Naive thymus-derived CD4-positive, alpha-beta T cell (primary cell): ENCODE measurements around the gene ERFL. TPM values are rescaled to one million over a fixed set of nuclear protein-coding genes. Genes with fewer than 3 reads are reported as not detected.

ENCODE experiments used
- ATAC-seq: fragments of 150-1000 bp; cut with Tn5 transposase; 2 replicates; pipeline ENCODE4 v1.10.0; 2021; ENCODE audit warnings: mild to moderate bottlenecking, moderate library complexity
- CTCF ChIA-PET: fragments of 350-600 bp; sonication (Branson Sonifier 250); formaldehyde crosslinking; loops from one replicate; lab custom pipeline; 2021; ENCODE audit warnings: antibody characterized with exemption; lab: Charles Lee
- POLR2A ChIA-PET: fragments of 350-600 bp; sonication (Branson Sonifier 250); formaldehyde crosslinking; loops from one replicate; lab custom pipeline; 2021; ENCODE audit warnings: antibody characterized with exemption, inconsistent platforms; lab: Charles Lee
- DNase-seq, 9 donors: peaks; one replicate each; pipeline versions ENCODE4 v3.0.0 to v3.0.0-alpha.2; 2020 to 2022; ENCODE audit warnings: mixed read lengths in 1 of 9
- H3K27ac ChIP-seq: one replicate; pipeline ENCODE4 v1.7.0; 2013; ENCODE audit warnings: mild to moderate bottlenecking, low read depth, low read length, moderate library complexity
- H3K27me3 ChIP-seq, 2 donors: one replicate each; pipeline ENCODE4 v1.7.0; 2013; ENCODE audit warnings: low read length in 2 of 2, mild to moderate bottlenecking in 2 of 2, moderate library complexity in 2 of 2; ENCODE audit not compliant: control insufficient read depth in 2 of 2, insufficient read depth in 2 of 2
- H3K36me3 ChIP-seq, 3 experiments: 1 replicate in 2 of 3; 2 replicates in 1 of 3; pipeline ENCODE4 v1.7.0; 2013; ENCODE audit warnings: low read length in 3 of 3, mild to moderate bottlenecking in 3 of 3, moderate library complexity in 1 of 3; ENCODE audit not compliant: insufficient read depth in 3 of 3, control insufficient read depth in 2 of 3
- H3K4me1 ChIP-seq, 2 donors: one replicate each; pipeline ENCODE4 v1.7.0; 2013; ENCODE audit warnings: low read length in 2 of 2, mild to moderate bottlenecking in 2 of 2, moderate library complexity in 1 of 2; ENCODE audit not compliant: control insufficient read depth in 2 of 2, insufficient read depth in 2 of 2
- H3K4me3 ChIP-seq: 2 replicates; pipeline ENCODE4 v1.7.0; 2013; ENCODE audit warnings: mild to moderate bottlenecking, low read length
- H3K9me3 ChIP-seq, 3 experiments: 1 replicate in 2 of 3; 2 replicates in 1 of 3; pipeline ENCODE4 v1.7.0; 2013; ENCODE audit warnings: low read length in 3 of 3; ENCODE audit not compliant: control insufficient read depth in 2 of 3
- H3K27ac Mint-ChIP-seq, 9 donors: one replicate each; pipeline ENCODE4 v1.8.0; 2020 to 2022; ENCODE audit warnings: mixed read lengths in 9 of 9, mild to moderate bottlenecking in 8 of 9, moderate library complexity in 5 of 9, inconsistent platforms in 2 of 9
- H3K27me3 Mint-ChIP-seq, 5 donors: one replicate each; pipeline ENCODE4 v1.8.0; 2021 to 2022; ENCODE audit warnings: mixed read lengths in 5 of 5, mild to moderate bottlenecking in 1 of 5
- H3K36me3 Mint-ChIP-seq, 5 donors: one replicate each; pipeline ENCODE4 v1.8.0; 2020 to 2022; ENCODE audit warnings: mixed read lengths in 5 of 5, mild to moderate bottlenecking in 3 of 5, inconsistent platforms in 1 of 5
- H3K4me1 Mint-ChIP-seq, 7 donors: one replicate each; pipeline ENCODE4 v1.8.0; 2020 to 2022; ENCODE audit warnings: mixed read lengths in 7 of 7, mild to moderate bottlenecking in 3 of 7, inconsistent platforms in 1 of 7
- H3K4me3 Mint-ChIP-seq, 10 donors: one replicate each; pipeline ENCODE4 v1.8.0; 2020 to 2022; ENCODE audit warnings: mild to moderate bottlenecking in 10 of 10, mixed read lengths in 10 of 10, moderate library complexity in 6 of 10, inconsistent platforms in 2 of 10
- H3K9me3 Mint-ChIP-seq, 11 donors: one replicate each; pipeline ENCODE4 v1.8.0; 2020 to 2022; ENCODE audit warnings: mixed read lengths in 11 of 11, mild to moderate bottlenecking in 4 of 11, inconsistent platforms in 1 of 11, moderate library complexity in 1 of 11
- intact Hi-C, 2 donors: fragments of 100-400 bp; cut with micrococcal nuclease; formaldehyde crosslinking; loops; one replicate each; pipeline ENCODE4 v1.15.1; 2023
- polyA plus RNA-seq, 2 donors: library from polyadenylated mRNA; unstranded; fragments of 300-500 nt; fragmentation: Illumina TruSeq; gene quantifications; one replicate each; pipeline ENCODE4 v1.2.3, GENCODE V29; 2021
- total RNA-seq, 6 experiments: library from RNA in 5 of 6; stranded (reverse) in 5 of 6; gene quantifications; 1 replicate in 5 of 6; 2 replicates in 1 of 6; pipeline ENCODE4 v1.2.3 and lab custom pipeline; 2021 to 2026

Gene ERFL
- total and polyA plus RNA-seq, 7 experiments from 2014 or later: 3.0 to 15.0 (median 8.0) TPM; not detected in 2

DNA sequence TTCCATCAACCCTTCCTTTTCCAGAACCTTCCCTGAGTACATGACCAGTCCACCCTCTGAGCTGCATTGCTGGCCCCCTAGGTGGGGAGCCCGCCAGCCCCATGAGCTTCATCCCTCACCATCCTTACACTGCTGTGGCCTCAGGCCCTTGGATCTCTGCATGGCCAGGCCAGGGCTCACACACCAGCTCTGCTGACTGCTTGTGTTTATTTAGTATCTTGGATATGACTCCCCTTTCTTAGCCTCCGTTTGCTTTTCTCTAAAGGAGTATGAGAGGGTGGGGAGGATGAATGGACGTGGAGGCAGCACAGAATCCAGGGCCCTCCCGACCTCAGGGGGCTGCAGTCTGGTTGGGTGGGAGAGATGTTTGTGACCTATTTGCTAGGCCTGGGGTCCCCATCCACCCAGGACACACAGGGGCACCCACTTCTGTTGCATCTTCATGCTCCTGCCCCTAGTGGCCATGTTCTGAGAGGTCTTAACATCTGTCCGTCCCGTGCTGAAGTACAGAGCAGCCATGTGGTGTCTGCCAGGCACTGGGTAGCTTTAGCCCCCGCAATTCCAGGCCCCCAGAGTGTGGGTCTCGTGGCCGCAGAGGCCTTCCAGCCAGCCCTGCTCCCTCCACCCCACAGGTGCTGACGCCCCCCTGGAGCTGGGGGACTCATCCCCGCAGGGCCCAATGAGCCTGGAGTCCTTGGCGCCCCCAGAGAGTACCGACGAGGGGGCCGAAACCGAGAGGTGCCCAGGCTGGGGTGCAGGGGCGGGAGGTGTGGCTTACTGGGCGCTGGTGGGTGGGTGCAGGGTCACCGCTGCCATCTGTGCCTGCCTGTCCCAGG lies 32.3 kb downstream of the ERFL start:
- DNase-seq (no peak), ATAC-seq (no peak)
- peaks cover 7 to 32% (median 26%) of the 10 kb centered on the region in 5 donors for H3K36me3 Mint-ChIP-seq
- peak overlapping the region; percentile 67 for H3K27ac ChIP-seq
- no peaks in the 10 kb centered on the region for H3K27me3 ChIP-seq
- peak overlapping the region; percentile 8 to 74 (median 55) for H3K4me3 Mint-ChIP-seq
- no peaks in the 10 kb centered on the region for H3K9me3 Mint-ChIP-seq
- ChIA-PET CTCF (interaction anchor here (1.0 to 1.5 kb wide), 3 partner anchors 9 to 23 kb away, joined by 3 to 4 read pairs (median 4); no protein-coding TSS in a partner anchor), POLR2A (interaction anchor here (0.7 to 2.0 kb wide), 7 partner anchors 9 to 24 kb away, joined by 3 to 7 read pairs (median 4); no protein-coding TSS in a partner anchor)
- peaks cover 39 to 69% of the 10 kb centered on the region in 2 donors for H3K4me1 ChIP-seq
- H3K36me3 ChIP-seq: peaks cover 28 to 88% (median 44%) of the 10 kb centered on the region in 3 experiments
- peaks cover 32 to 83% (median 56%) of the 10 kb centered on the region in 7 donors for H3K4me1 Mint-ChIP-seq
- H3K9me3 ChIP-seq: no peaks in the 10 kb centered on the region
- intact Hi-C loops: no loop called here
- H3K27ac Mint-ChIP-seq: peak overlapping the region; percentile 53 to 95 (median 89)
- H3K4me3 ChIP-seq: no peak overlapping the region
- H3K27me3 Mint-ChIP-seq: no peaks in the 10 kb centered on the region

DNA sequence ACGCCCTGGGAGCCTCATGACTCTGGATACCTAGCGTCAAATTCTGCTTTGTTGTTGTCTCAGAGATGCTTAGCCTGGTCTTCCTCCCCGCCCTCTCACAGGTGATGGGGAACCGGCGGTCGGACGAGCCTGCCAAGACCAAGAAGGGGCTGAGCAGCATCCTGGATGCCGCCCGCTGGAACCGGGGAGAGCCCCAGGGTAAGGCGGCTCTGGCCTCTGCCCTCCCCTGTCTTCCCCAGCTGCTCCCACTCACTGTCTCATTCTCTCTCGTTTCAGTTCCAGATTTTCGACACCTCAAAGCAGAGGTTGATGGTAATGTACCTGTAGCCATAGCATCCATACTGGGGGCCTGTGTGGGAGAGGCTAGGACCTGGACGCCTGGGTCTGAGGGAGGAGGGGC lies 33.9 kb downstream of the ERFL start:
- no peaks in the 10 kb centered on the region for H3K9me3 ChIP-seq
- Mint-ChIP-seq H3K27ac (peak overlapping the region; percentile 49 to 97 (median 88)), H3K4me3 (peak overlapping the region in 6 of 10 donors; percentile 26 to 77 (median 51)), H3K9me3 (no peaks in the 10 kb centered on the region), H3K27me3 (no peaks in the 10 kb centered on the region), H3K36me3 (peaks cover 7 to 37% (median 32%) of the 10 kb centered on the region in 5 donors), H3K4me1 (peaks cover 39 to 85% (median 58%) of the 10 kb centered on the region in 7 donors)
- ChIA-PET POLR2A (interaction anchor here (0.6 to 1.7 kb wide), 6 partner anchors 10 to 32 kb away, joined by 4 to 7 read pairs (median 4); no protein-coding TSS in a partner anchor), CTCF (interaction anchor here (1.3 kb wide), 1 partner anchor 17 kb away, joined by 3 read pairs; no protein-coding TSS in a partner anchor)
- intact Hi-C loops: no loop called here
- H3K27ac ChIP-seq: peak overlapping the region; percentile 67
- DNase-seq (no peak), ATAC-seq (no peak)
- H3K27me3 ChIP-seq: no peaks in the 10 kb centered on the region
- H3K36me3 ChIP-seq: peaks cover 31 to 90% (median 43%) of the 10 kb centered on the region in 3 experiments
- H3K4me1 ChIP-seq: peaks cover 56 to 74% of the 10 kb centered on the region in 2 donors
- no peak overlapping the region for H3K4me3 ChIP-seq

DNA sequence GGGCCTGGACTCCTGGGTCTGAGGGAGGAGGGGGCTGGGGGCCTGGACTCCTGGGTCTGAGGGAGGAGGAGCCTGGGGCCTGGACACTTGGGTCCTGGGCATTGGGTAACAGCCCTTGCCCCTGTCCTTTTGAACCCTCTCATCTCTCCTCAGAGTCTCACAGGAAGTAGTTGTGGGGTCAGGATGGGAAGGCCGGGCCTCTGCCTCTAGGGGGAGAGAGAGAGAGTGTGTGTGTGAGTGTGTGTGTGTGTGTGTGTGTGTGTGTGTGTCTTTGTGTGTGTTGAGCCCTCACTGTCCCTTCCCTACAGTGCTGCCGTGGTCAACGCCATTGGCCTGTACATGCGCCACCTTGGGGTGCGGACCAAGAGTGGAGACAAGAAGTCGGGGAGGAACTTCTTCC lies 34.4 kb downstream of the ERFL start:
- peak overlapping the region; percentile 78 to 97 (median 89) for H3K27ac Mint-ChIP-seq
- H3K4me3 Mint-ChIP-seq: peak overlapping the region in 9 of 10 donors; percentile 18 to 77 (median 66)
- ATAC-seq (peak; percentile 47), DNase-seq (peak in 2 of 9 donors; percentile 25 to 31)
- H3K9me3 Mint-ChIP-seq: no peaks in the 10 kb centered on the region
- POLR2A ChIA-PET: no interaction called here
- peaks cover 39 to 85% (median 58%) of the 10 kb centered on the region in 7 donors for H3K4me1 Mint-ChIP-seq
- Histone ChIP-seq H3K27me3 (no peaks in the 10 kb centered on the region), H3K36me3 (peaks cover 34 to 89% (median 47%) of the 10 kb centered on the region in 3 experiments), H3K4me1 (peaks cover 60 to 78% of the 10 kb centered on the region in 2 donors), H3K9me3 (no peaks in the 10 kb centered on the region), H3K4me3 (no peak overlapping the region), H3K27ac (peak overlapping the region; percentile 67)
- H3K27me3 Mint-ChIP-seq: no peaks in the 10 kb centered on the region
- H3K36me3 Mint-ChIP-seq: peaks cover 3 to 37% (median 27%) of the 10 kb centered on the region in 5 donors
- intact Hi-C loops: no loop called here
- CTCF ChIA-PET: no interaction called here

DNA sequence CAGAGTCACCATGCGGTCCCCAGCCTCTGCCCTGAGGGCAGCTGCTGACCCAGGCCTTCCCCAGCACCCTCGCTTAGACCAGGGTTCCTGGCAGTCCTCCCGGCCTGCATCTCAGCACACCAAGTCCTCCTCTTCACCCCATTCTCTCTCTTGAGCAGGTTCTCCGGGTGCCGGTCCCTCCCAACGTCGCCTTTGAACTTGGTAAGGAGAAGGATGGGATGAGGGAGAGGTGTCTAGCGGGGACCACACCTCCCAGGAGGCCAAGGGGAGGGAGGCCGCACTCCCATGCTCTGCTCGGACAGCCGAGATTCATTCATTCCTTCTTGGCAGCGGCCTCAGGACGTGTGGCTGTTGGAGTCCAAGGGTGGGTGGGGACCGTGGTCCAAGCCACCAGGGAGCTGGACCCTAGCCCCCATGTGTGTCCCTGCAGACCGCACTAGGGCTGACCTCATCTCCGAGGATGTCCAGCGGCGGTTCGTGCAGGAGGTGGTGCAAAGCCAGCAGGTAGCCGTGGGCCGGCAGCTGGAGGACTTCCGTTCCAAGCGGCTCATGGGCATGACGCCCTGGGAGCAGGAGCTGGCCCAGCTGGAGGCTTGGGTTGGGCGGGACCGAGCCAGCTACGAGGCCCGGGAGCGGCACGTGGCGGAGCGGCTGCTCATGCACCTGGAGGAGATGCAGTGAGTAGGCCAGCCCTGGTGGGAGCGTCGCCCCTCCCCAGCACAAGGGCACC lies 35.9 kb downstream of the ERFL start:
- Mint-ChIP-seq H3K4me1 (peaks cover 37 to 81% (median 53%) of the 10 kb centered on the region in 7 donors), H3K27me3 (no peaks in the 10 kb centered on the region), H3K4me3 (peak overlapping the region in 3 of 10 donors; percentile 51 to 85 (median 73)), H3K36me3 (peaks cover 8 to 34% (median 24%) of the 10 kb centered on the region in 5 donors), H3K27ac (peak overlapping the region in 8 of 9 donors; percentile 16 to 99 (median 91)), H3K9me3 (no peaks in the 10 kb centered on the region)
- H3K4me1 ChIP-seq: peaks cover 69 to 77% of the 10 kb centered on the region in 2 donors
- no peak for ATAC-seq
- peaks cover 30 to 73% (median 47%) of the 10 kb centered on the region in 3 experiments for H3K36me3 ChIP-seq
- POLR2A ChIA-PET: interaction anchor here (1.0 to 13.3 kb wide), 8 partner anchors 8 to 66 kb away, joined by 3 to 565 read pairs (median 94); partner anchors contain the start of genes CD79A, ERFL and RPS19
- CTCF ChIA-PET: interaction anchor here (1.2 to 9.0 kb wide), 2 partner anchors 19 to 33 kb away, joined by 4 to 151 read pairs; partner anchors contain the start of gene CD79A
- no peaks in the 10 kb centered on the region for H3K9me3 ChIP-seq
- intact Hi-C loops: no loop called here
- peak overlapping the region; percentile 62 for H3K27ac ChIP-seq
- DNase-seq: no peak
- no peaks in the 10 kb centered on the region for H3K27me3 ChIP-seq
- H3K4me3 ChIP-seq: no peak overlapping the region

DNA sequence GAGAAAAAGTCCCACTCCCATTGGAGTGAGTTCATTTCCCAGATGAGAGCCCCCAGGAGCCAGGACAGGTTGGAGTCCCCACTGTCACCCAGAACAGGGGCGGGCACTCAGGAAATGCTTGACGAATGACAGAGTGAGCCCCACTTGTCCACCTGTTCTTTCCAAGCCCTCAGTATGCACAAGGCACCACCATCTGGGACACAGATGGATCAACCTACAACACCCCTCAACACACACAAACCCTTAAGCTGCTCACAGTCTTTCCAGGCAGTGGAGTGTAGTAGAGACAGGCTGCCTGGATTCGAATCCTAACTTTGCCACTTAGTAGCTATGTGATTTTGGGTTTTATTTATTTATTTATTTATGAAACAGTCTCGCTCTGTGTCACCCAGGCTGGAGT lies 37.3 kb downstream of the ERFL start:
- no peak for ATAC-seq
- intact Hi-C loops: no loop called here
- POLR2A ChIA-PET: interaction anchor here (0.8 to 13.3 kb wide), 7 partner anchors 10 to 68 kb away, joined by 3 to 565 read pairs (median 106); partner anchors contain the start of genes CD79A, ERFL, RABAC1 and RPS19

More for the DNA sequence above, 37.3 kb downstream of the ERFL start:
- Histone ChIP-seq H3K9me3 (no peaks in the 10 kb centered on the region), H3K4me1 (peaks cover 69 to 73% of the 10 kb centered on the region in 2 donors), H3K4me3 (no peak overlapping the region), H3K27ac (peak overlapping the region; percentile 62), H3K27me3 (no peaks in the 10 kb centered on the region), H3K36me3 (peaks cover 27 to 68% (median 36%) of the 10 kb centered on the region in 3 experiments)
- H3K4me3 Mint-ChIP-seq: peak overlapping the region in 4 of 10 donors; percentile 19 to 100 (median 95)
- H3K27me3 Mint-ChIP-seq: no peaks in the 10 kb centered on the region
- H3K36me3 Mint-ChIP-seq: peaks cover 13 to 44% (median 37%) of the 10 kb centered on the region in 5 donors
- CTCF ChIA-PET: interaction anchor here (0.6 to 9.0 kb wide), 6 partner anchors 12 to 331 kb away, joined by 3 to 151 read pairs (median 3); partner anchors contain the start of genes CD79A and RPS19
- no peaks in the 10 kb centered on the region for H3K9me3 Mint-ChIP-seq
- no peak for DNase-seq
- H3K27ac Mint-ChIP-seq: peak overlapping the region in 7 of 9 donors; percentile 77 to 99 (median 91)
- H3K4me1 Mint-ChIP-seq: peaks cover 43 to 76% (median 56%) of the 10 kb centered on the region in 7 donors
